NCI-H82 treated with DMSO at 0.1 percent for 48 hours (cell line): ENCODE data around the gene MAP4K4.

Experiments used
- DNase-seq: peaks from one replicate; lab custom pipeline; 2025; ENCODE audit not compliant: unreplicated experiment; lab: John Stamatoyannopoulos, UW

The MAP4K4 gene

DNA sequence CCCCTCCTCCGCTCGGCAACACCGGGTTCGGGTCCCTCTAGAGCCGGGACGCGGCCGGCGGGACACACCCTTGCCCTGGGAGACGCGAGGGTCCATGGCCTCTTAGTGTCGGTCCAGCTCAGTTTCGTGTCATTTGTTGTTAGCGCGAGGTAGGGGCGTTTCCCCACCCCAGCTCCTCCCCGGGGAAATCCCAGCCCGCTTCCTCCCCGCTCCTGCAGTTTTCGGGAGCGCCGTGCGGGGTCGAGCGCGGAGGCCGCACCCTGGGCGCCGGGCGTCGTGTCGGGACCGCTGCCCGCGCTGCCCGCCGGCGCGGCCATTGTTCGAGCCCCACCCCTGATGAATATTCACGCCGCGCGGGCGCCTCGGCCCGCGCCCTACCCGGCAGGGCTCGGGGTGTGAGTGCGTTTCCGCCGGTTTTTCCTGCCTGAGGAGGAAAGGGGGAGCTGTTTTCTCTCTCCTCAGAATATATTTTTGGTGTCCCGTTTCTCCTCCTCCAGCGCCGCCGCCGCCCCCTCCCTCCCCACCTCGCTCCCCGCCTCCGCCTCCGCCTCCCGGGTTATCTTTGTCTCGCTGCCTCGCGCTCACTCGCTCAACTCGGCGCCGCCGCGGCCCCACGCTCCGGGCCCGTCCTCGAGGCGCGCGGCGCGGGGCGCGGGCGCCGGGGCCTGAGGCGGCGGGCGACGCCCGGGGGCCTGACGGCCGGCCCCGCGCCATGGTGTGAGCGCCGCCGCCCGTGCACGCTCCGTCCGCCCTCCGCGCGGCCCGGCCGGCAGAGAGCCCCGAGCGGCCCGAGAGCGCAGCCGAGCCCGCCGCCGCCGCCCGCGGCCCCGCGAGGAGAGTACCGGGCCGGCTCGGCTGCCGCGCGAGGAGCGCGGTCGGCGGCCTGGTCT lies at the start of gene MAP4K4:
Gene MAP4K4, plus strand, starts transcription at position 584 of the 890 bp plus-strand sequence. CDS start 374 bp downstream, outside the sequence.
- peak; percentile 60 for DNase-seq

DNA sequence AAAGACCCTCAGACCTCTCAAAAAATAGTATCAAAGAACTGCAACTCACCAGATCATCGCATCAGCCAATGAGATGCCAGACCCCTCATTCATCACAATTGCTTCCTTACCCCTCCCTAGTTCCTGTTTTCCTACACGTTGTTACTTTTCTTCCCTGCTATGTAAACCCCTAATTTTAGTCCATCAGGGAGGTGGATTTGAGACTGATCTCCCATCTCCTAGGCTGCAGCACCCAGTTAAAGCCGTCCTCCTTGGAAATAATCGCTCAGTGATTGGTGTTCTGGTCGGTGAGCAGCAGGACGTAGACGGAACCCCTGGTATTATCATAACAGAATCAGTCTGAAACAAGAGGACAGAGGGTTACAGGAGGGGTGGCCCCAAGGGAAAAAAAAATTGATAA lies 44.0 kb upstream of the MAP4K4 start:
- DNase-seq = no peak

DNA sequence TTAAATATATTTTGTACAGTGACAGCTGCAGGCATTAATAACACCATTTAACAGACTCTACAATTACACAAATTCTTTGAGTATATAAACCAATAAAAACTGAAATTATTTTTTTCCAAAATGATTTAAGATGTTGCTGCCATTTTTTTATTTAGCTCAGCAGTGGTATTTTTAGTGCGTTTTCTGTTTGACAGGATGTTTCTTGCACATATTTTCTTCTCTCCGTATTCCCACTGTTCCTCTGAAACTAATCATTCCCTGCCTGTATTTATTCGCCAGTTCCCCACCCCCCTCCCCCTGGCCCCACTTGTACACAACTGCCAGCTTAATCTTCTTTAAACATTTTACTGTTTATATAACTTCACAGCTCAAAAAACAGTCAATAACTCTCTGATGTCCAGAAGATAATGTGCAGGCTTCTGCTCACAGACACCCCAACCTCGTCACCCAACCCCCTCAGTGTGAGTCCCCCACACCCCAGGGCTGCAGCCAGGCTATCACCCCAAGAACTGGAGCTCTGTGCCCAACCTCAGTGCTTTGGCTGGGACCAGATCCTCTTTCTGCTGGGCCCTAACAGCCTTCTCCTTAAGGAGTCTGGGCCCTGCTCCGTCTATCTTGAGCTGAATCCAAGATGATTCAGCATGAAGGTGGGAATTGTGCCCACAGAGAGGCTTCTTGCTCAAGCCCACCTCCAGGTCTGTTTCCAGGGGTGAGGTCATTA lies 41.6 kb upstream of the MAP4K4 start:
- DNase-seq = no peak

DNA sequence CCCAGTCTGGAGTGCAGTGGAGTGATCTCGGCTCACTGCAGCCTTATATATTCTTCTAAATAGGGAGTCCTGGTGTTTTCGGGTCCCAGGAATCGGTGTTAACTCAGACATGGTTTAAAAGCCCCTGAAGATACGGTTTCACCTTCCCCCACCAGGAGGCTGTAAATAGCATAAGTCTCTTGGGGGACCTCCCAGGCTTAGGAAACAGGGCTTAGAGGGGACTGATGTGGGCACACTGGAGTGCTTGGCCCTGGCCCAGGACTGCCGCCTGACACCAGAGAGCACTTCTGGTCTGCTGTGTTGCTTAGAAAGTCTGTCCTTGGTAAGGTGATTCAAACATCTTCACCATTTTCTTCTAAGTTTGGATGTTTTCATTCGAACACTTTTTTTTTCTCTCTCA lies 39.7 kb upstream of the MAP4K4 start:
- DNase-seq = no peak

DNA sequence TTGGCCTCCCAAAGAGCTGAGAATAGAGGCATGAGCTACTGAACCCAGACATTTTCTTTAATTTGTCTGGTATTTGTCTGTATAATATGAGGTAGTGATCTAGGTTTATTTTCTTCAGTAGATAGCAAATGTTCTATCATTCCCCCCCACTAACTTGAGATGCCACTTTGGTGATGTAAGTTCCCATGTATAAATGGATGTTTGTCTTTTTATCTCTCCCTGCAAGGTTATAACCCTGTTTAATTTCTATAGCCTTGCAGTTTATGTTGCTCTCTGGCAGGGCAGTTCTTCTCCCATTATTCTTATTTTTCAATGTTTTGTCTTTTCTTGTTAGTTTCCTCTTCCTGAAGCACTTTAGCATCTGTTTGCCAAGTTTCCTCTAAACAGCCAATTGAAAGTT lies 39.1 kb upstream of the MAP4K4 start:
- DNase-seq = no peak

DNA sequence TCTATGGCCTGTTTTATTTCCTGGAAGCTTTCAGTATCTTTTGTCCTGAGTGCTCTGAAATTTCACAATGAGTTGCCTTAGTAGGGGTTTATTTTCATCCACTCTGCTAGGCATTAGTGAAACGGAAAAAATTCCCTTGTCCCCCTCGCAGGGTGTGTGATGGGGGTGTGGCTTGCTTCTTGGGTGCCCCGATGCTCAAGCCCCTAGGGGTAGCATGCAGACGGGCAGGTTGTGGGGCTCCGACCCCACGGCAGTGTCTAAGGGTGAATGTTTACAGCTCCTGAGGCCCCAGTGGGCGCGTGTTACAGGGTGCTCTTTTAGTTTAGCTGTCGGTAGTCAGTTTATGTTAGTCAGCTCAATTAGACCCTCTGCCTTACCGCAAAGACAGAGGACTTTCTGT lies 32.2 kb upstream of the MAP4K4 start:
- DNase-seq = no peak

DNA sequence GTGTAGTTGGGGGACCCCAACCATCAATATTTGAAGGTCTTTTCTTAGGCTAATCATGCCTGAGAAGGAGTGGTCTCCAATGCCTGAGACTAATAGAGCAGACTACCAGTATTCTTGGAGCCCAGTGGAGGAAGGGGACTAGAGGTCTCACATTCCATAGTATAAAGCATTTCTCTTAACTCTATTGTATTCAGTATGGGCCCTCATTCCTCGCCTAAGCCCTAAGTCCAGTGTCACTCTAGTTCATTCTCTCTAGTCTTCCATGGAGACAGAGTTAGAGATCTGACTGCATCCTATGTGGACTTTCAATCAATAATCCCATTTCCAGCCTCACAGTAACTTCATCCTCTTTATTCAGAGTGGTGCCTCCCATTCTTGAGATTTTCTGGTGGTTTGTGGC lies 29.7 kb upstream of the MAP4K4 start:
- no peak for DNase-seq

DNA sequence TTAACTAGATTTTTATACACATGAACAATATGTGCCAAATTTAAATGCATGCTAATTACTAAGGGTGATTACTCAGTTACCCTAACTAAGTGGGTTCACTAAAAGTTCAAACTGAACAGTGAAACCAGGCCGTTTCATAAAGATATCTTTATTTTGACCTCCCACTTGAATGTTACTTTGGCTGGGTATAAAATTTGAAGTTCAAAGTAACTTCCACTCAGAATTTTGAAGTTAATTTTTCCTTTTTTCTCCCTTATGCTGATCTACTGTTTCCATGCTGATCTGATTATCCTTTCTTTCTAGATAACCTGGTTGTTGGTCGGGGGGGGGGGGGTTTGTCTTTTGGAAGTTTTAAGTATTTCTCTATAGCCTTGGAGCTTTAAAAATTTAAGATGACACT lies 25.5 kb upstream of the MAP4K4 start:
- DNase-seq = no peak

DNA sequence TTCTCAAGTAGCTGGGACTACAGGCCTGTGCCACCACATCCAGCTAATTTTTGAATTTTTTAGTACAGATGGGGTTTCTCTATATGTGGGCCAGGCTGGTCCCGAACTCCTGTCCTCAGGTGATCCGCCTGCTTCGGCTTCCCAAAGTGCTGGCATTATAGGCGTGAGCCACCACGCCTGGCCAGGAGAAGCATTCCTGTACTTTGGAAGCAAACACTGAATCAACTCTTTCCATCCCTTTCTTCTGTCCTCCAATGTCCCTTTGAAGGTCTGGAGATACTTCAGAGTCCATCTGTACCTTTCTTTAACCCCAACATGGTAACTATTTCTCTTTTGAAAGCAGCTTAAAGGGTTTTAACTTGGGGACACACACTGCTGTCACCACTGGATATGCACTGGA lies 23.6 kb upstream of the MAP4K4 start:
- no peak for DNase-seq

DNA sequence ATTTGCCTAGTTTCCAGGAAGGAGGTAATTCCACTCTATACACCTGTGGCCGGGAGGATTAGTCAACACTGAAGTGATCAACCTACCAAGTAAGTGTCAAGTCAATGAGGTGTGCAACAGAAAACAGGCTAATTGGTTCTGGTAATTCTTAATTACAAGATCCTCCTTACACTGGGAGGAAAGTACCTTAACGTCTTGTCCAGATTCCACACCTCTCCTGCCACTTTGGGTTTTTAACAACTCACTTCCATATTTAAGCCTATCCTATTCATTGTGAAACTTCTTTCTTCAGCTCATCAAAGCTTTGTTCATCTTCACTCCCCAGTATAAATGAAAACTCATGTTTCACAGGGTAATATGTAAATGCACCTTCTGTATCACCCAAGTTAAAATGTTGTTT lies 22.0 kb upstream of the MAP4K4 start:
- no peak for DNase-seq

DNA sequence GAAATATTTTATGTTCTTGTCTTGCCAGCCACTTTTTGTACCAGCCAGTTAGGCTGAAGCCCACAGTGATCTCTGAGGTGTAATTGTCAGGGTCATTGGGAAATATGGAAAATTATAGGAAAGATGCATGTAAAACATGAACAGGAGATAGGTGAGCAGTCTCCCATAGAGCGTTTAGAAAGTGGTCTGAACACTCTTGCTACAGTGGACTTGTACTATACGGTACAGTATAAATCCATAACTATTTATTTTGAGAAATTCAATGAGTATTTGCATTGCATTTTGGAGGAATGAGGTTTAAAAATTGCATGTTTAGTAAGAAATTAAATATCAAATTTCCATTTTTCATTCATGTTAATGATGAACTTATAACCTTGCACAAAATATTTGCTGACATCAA lies 20.8 kb upstream of the MAP4K4 start:
- DNase-seq = no peak

DNA sequence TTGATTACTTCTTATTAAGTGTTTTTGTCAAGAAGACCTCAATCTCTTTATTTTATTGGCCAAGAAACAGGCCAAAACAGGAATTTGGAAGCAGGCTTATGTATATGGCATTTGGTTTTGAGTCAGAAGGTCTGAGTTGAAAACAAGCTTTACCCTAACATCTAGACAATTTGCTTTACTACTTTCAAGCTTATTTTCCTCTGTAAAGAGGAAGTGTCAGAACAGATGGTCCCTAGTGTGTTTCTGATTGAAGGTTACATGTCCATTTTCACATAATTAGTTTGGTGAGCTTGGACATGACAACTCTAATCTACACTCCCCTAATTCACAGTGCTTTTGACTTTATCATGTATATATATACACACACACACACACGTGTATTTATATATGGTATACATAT lies 19.8 kb upstream of the MAP4K4 start:
- no peak for DNase-seq

DNA sequence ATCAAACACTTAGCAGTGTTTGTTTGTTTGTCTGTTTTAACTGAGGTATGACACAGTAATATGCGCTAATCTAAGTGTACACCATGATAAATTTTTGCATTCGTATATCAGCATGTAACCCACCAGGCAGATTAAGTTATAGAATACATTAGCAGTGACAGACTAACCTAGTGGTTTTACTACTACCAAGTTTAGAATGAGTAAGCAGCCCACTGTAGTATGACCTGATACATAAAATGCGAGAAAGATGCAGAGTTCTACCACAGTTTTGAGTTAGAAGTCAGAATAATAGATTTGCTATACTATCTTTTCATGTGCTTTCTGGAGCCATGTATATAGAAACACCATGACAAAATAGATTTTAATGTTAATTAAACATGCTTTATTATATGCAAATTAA lies 19.1 kb upstream of the MAP4K4 start:
- DNase-seq = no peak

DNA sequence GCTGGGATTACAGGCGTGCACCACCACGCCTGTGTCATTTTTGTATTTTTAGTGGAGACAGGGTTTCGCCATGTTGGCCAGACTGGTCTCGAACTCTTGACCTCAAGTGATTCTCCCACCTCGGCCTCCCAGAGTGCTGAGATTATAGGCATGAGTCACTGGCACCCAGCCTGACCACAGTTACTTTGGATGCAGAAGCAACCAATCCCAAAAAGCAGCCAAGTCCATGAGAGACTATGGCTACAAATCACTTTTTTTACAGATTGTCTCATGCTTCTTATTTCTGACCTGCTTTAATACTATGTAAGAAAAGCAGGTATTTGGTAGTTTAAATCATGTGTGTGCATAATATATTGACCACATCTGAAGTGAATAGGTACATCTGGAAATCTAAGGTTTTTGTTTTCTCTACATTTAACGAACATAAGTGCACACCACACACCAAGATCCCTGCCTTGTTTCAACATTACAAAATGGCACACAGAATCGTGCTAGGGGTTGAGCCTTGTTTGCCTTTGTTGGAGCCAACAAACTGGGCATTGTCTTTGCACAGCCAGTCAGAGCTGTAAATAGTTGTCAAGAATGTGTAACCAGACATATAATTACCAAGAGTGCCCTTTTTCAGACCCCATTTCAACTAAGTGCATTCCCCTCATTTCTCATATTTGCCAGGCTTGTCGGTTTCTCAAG lies 18.3 kb upstream of the MAP4K4 start:
- no peak for DNase-seq

DNA sequence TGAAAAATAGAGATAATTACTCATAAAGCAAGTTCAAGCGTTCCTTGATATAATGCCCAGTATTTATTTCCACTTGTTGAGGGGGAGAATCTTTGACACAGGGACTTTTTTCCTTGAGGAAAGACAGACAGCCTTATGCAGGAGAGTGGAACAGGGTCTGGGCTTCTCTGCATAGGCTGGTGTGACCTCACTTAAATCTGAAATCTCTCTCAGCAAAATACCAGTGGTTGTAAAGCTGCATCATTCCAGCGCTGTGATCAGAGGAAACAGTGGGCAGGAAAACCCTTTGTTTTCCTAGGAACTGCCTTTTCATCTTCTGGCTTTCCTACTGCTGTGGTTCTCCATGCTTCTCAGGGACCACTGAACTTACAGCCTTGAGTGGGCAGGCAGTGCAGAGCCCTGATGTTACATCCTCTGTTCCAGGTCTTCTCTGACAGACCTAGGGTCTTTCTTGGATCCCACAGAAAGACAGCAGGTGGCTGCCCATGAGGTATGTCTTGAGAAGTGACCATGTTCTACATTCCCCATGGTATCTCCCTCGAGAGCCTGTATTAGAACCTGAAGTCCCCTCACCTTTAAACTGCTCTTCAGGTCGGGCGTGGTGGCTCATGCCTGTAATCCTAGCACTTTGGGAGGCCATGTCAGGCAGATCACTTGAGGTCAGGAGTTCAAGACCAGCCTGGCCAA lies 17.6 kb upstream of the MAP4K4 start:
- no peak for DNase-seq

DNA sequence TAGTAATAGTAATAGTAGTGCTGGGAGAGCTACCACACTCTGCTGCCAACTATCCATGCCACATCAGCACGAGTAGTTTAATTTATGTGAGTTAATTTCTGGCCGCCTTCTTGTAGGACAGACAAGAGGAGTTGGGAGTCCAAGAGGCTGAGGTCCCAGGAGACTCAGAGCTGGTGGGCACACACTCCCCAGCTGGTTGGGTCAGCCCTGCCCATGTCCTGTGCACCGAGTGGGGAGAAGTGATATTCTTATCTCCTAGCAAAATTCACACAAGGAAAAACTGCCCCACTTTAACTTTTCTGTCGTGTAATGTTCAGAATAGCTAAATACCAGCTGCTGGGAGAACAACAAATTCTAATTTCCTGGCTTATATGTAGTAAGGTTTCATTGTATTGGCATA lies 15.2 kb upstream of the MAP4K4 start:
- no peak for DNase-seq

DNA sequence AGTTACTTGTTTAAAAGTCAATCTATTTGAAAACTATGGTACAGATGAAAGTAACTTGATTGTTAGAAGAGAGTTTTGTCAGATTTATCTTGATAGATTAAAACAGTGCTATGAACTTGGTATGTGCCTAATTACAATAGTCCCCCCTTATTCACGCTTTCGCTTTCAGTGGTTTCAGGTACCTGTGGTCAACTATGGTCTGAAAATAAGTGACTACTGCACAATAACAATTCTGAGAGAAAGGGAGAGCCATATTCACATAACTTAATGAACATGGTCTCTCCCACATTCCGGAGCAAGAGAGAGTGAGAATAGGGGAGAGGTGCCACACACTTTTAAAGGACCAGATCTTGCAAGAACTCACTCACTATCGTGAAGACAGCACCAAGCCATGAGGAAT lies 13.2 kb upstream of the MAP4K4 start:
- DNase-seq = no peak

DNA sequence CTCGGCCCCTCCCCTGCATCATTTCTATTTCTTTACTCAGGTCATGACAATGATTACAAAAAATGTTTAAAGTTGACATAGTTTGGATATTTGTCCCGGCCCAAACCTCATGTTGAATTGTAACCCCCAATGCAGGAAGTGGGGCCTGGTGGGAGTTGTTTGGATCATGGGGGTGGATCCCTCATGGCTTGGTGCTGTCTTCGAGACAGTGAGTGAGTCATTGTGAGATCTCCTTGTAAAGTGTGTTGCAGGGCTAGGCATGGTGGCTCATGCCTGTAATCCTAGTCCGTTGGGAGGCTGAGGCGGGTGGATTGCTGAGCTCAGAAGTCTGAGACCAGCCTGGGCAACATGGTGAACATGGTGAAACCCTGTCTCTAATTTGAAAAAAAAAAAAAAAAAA lies 9.2 kb upstream of the MAP4K4 start:
- DNase-seq = no peak

DNA sequence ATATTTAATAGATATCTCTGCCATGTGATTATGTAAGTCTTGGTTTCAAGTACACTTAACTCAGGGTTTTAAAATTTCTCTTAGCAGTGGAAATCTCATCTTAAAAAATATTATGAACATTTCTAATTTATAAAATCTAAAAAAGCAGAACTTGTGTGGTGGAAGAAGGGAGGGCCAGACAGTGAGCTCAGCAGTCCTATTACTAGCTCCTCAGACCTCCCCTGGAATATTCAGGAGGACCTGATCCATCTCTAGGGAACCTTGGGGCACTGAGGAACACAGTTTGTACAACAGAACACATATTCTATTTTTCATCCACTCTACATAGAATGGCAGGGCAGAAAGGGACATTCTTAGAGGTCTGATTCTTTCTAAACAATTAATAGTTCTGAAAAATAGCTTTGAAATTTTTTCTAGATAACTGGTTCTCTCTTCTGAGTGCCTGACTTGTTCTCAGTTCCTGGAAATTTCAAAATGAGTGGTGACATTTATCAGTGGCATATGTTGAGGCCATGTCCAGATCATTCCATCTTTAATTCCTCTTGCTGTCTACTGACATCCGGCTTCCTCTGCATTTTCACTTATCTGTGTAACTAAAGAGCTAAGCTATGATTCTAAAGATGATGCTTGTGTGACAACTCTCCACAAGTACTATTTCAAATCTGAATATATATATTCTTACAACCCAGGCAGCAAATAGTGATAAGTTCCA lies 8.2 kb upstream of the MAP4K4 start:
- no peak for DNase-seq

DNA sequence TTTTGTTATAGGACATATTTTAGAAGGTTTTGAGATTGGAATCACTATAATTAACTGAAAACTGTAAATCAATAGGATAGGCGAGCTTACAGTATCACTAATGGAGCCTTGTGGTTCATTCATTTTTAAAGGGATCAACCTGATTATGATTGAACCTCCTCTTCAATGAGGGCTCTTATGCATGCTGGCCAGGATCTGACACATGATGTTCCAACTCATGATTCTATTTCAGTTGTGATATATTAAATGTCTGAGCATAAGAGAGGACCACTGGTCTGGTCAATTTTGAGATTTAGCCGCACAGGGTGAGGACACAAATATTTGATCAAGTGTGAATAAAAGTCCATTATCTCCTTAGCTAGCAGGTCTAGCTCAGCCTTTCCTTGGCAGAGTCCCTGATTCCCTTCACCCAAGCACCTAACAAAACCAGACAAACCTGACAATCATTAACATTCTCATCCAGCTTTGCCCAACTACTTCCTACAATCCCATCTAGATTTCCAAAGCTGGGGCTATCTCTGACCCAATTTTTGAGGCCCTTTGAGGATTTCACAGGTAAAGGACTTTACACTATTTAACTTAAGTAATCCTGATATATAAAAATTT lies 6.9 kb upstream of the MAP4K4 start:
- no peak for DNase-seq
